HFFc6 (cell line): ENCODE results near the gene POSTN. TPM values are rescaled to one million over a fixed set of nuclear protein-coding genes. Genes with fewer than 3 reads are reported as not detected.

Source experiments
- DNase-seq: peaks from one replicate; pipeline ENCODE4 v3.0.0-alpha.2; 2018
- H3K27ac Mint-ChIP-seq: 2 replicates; pipeline ENCODE4 v1.8.0; 2020; ENCODE audit warnings: mild to moderate bottlenecking, mixed read lengths
- H3K27me3 Mint-ChIP-seq: 2 replicates; pipeline ENCODE4 v1.8.0; 2021; ENCODE audit warnings: mild to moderate bottlenecking, moderate library complexity, mixed read lengths; ENCODE audit not compliant: insufficient read depth
- H3K36me3 Mint-ChIP-seq: 2 replicates; pipeline ENCODE4 v1.8.0; 2021; ENCODE audit warnings: low read depth, mixed read lengths
- H3K4me1 Mint-ChIP-seq: 2 replicates; pipeline ENCODE4 v1.8.0; 2020; ENCODE audit warnings: low read depth, mixed read lengths
- H3K4me3 Mint-ChIP-seq: 2 replicates; pipeline ENCODE4 v1.8.0; 2020; ENCODE audit warnings: mild to moderate bottlenecking, moderate library complexity, mixed read lengths
- H3K9me3 Mint-ChIP-seq: 2 replicates; pipeline ENCODE4 v1.8.0; 2020; ENCODE audit warnings: mild to moderate bottlenecking, mixed read lengths
- total RNA-seq, 6 experiments: library from RNA; stranded (reverse); fragmentation: NEBNext Ultra II Directional; extraction: Animal tissue kit (Norgen Biotek cat#: 25700); gene quantifications; 2 replicates in 1 of 6; 3 replicates in 5 of 6; pipeline ENCODE4 v1.2.3, GENCODE V29; 2021
- TF ChIP-seq, protein P1 (sequence below): fragments of 200-600 bp; sonication (generic); IDR thresholded peaks from 2 replicates; pipeline ENCODE4 v1.5.0; 2021; ENCODE audit warnings: antibody characterized with exemption, mild to moderate bottlenecking

Gene POSTN
- total RNA-seq, 6 experiments from 2014 or later = 20.5 to 220 (median 23.5) TPM

DNA sequence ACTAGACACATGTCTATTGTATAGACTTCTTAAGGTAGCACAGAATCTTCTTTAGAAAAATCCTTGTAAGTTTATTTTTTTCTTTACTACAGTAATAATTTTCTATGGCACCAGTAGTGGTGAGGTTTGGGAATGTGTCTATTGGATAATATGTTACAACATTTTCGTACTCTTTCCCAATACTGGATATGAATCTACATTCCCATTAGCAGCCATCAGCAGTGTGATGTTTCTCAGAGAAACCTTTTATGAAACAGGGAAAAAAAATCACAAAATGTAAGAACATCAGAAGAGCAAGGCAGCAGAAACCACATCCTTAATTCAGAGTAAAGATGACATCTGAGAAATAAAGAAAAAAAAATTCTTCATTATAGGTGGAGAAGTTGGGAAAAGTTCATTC lies 83.3 kb downstream of the POSTN start:
- H3K9me3 Mint-ChIP-seq = no peaks in the 10 kb centered on the region
- TF ChIP-seq, protein P1, sequence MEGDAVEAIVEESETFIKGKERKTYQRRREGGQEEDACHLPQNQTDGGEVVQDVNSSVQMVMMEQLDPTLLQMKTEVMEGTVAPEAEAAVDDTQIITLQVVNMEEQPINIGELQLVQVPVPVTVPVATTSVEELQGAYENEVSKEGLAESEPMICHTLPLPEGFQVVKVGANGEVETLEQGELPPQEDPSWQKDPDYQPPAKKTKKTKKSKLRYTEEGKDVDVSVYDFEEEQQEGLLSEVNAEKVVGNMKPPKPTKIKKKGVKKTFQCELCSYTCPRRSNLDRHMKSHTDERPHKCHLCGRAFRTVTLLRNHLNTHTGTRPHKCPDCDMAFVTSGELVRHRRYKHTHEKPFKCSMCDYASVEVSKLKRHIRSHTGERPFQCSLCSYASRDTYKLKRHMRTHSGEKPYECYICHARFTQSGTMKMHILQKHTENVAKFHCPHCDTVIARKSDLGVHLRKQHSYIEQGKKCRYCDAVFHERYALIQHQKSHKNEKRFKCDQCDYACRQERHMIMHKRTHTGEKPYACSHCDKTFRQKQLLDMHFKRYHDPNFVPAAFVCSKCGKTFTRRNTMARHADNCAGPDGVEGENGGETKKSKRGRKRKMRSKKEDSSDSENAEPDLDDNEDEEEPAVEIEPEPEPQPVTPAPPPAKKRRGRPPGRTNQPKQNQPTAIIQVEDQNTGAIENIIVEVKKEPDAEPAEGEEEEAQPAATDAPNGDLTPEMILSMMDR = no peak

More for the DNA sequence above, 83.3 kb downstream of the POSTN start:
- H3K36me3 Mint-ChIP-seq = no peaks in the 10 kb centered on the region
- H3K4me1 Mint-ChIP-seq = no peaks in the 10 kb centered on the region
- DNase-seq = no peak
- no peak overlapping the region for H3K4me3 Mint-ChIP-seq
- H3K27ac Mint-ChIP-seq = no peak overlapping the region
- H3K27me3 Mint-ChIP-seq = no peaks in the 10 kb centered on the region
